Frontal cortex (tissue), 4 donors: ENCODE data around the gene NOTCH2. TPM values are rescaled to one million over a fixed set of nuclear protein-coding genes. Genes with fewer than 3 reads are reported as not detected.

Source experiments
- DNase-seq, 2 donors: peaks; one replicate each; pipeline ENCODE4 v3.0.0; 2012; ENCODE audit warnings: low spot score in 2 of 2
- FAIRE-seq: peaks from 2 replicates; lab custom pipeline; 2012; peaks lifted over from hg19 to GRCh38; lab: Jason Lieb, UNC
- total RNA-seq: library from RNA; depleted of rRNA; stranded (reverse); fragments of >200 nt; gene quantifications from one replicate; pipeline ENCODE4 v1.2.3, GENCODE V29; 2014
- donor health status: control.
- donor health status: control.
- donor health status: control.

The NOTCH2 gene
- total RNA-seq, 1 donor from 2014 or later: 21.2 TPM

GRCh38 chr1:119887427-119887826 lies 182.0 kb downstream of the NOTCH2 start:
- FAIRE-seq: no peak
- no peak for DNase-seq

DNA sequence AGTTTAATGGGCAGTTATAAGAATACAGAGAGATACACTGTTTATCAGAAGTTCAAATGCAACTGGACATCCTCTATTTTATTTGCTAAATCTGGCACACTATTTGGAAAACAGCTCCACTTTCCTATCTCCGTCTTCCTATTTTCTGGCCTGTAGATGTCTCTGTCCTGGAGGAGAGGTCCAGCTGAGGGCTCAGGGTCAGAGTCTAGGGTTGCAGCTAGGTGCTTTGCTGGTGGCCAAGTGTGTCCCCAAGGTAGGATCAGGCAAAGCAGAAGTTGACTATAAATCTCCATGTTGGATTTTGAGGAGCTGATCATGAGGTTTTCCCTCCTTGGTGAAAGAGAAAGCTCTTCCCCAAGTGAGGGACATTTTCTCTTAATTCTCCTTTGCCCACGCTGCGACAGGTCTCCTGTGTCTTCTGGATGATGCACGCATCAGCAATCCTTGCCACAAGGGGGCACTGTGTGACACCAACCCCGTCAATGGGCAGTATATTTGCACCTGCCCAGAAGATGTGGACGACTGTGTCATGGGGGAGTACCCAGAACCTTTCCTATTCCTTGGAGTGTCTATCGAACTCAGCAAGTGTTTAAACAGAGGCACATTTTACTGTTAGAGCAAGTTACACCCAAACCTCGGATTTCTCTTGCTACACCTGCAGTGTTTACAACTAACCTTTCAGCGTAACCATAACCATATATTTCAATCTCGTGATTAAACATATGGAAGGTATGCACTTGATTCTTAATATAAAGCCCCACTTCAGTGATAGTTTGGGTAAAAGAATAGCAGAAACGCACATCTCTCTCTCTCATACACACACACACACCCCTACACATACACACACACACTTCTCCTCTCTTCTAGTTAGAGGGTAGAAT lies 183.3 kb downstream of the NOTCH2 start:
- DNase-seq: no peak
- no peak for FAIRE-seq

DNA sequence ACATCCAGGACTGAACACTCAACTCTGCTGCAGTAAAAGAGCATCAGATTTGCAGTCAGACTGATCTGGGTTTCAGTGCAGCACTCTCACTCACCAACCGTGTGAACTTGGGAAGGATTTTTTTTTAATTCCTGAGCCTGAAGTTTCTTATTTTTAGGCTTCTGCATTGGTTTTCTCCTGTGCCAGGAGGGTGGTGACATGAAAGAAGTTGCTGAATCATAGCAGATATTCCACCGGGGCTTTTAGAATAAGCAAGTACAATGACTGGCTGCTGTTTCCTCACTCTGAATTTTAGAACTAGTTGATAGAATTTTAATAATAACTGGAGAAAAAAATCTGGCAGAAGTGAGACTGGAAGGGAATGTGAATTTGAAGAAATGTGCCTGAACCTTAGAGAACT lies 184.8 kb downstream of the NOTCH2 start:
- no peak for FAIRE-seq
- no peak for DNase-seq

DNA sequence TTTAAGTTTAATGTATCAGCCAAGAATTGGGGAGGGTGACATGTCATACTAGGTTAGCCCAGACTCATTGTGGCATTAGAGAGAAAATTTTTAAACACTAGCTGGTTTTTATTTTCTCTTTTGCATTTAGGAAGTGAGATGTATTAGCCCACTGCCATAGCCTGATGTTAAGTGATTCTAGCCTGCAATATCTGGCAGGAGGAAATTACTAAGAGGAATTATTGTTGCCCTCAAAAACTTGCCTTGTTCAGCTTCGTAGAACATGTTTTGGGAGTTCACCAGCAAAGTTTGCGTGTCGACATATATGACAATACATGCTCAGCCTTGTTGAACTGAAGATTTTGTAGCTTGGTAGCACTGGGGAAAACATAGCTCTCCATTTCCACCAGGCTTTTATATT lies 185.6 kb downstream of the NOTCH2 start:
- DNase-seq (no peak), FAIRE-seq (no peak)

DNA sequence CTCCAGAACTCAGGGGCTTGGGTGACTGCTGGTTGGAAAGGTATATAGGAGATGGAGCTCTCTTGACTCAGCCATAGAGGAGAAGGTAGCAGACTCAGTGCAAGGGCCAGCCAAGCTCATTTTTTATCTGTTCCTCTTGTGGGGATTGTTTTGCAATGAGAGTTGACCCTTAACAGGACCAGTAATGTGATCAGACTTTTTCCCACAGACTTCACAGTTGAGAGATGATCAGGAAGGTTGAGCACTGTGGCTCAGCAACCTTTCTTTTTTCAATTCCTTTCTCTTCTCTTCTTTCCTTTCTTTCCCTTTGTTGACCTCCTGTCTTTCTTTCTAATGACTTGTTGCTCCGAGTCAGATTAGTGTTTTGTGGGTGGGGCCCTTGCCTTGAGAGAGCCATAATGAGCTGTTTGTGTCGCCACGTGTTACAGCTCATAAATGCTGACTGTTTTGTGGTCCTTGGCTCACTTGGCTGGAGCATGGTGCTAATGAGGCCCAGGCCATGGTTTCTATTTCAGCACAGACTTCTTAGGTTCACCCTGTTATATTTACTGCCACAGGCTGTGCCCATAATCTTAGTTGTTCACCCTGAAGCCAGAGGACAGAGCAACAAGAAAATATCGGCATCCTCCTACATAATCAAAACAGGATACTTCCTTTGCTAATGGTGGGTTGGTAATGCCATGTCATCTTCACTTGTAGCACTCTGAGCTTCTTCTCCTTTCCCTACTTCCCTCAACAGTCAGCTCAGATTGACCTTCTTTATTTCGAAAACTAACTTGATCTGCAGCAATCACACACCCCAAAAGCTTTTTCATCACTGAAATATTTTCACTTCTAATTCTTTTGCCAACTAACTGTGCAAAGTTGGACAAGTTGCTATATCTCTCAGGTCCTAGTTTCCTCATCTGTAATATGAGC lies 187.1 kb downstream of the NOTCH2 start:
- FAIRE-seq (no peak), DNase-seq (no peak)

DNA sequence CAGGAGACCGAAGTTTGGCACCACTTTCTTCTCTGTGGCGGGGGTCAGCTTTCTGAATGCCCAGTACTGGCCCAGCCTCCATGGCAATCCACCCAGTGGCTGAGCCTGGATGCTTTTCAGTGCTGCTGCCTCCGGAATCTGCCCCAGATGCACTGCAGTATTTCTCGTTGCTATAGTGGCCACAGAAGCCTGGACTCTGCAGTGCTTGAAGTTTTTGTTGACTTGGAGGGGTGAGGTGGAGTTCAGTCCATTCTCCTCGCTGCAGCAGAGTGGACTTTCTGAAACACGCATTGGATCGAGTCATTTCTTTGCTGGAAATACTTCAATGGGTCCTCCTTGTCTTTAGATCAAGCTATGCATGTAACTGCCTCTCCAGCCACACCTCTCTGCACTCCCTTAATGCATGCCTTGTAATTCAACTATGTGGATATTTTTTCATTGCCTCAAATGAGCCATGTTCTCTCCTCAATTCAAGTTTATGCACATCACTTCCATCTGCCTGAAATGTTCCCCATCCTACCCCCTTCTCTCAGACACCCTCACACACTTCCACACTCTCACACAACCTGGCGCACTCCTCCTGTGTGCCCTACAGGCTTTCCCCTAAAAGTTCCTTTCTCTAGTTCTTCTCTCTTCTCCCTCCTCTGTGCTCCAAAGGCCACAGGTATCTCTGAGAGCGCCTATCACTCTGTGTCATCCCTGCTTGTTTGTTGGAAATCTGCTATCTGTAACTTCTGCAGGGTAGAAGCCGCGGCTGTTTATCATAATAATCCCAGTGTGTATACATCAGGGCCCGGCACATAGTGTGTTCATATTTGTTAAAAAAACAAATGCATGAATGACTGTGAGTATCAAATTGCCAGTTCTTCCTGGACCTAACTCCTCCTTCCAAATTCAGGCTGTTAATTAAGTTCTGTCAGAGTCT lies 189.7 kb downstream of the NOTCH2 start:
- FAIRE-seq (no peak), DNase-seq (no peak)

DNA sequence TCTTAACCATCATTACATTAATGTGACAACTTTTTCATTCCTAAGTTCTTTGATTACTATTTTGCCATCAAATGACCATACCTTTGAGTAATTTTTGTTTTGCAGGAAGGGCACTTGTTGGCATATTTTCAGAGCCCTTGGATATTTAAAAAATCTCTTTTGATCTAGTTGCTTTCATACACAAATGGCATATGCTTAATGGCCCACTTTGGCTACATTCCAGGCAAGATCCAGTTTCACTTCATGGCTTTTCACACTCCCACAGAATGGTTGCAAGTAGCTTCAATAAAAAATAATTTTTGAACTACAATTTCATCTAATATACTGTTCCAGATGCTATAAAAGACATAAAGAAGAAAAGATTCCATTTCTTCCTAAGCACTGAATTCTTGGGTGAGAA lies 191.3 kb downstream of the NOTCH2 start:
- FAIRE-seq (no peak), DNase-seq (no peak)

- no peak for FAIRE-seq
- no peak for DNase-seq
Observed at GRCh38 chr1:119874186-119874585, 195.3 kb downstream of the NOTCH2 start.

DNA sequence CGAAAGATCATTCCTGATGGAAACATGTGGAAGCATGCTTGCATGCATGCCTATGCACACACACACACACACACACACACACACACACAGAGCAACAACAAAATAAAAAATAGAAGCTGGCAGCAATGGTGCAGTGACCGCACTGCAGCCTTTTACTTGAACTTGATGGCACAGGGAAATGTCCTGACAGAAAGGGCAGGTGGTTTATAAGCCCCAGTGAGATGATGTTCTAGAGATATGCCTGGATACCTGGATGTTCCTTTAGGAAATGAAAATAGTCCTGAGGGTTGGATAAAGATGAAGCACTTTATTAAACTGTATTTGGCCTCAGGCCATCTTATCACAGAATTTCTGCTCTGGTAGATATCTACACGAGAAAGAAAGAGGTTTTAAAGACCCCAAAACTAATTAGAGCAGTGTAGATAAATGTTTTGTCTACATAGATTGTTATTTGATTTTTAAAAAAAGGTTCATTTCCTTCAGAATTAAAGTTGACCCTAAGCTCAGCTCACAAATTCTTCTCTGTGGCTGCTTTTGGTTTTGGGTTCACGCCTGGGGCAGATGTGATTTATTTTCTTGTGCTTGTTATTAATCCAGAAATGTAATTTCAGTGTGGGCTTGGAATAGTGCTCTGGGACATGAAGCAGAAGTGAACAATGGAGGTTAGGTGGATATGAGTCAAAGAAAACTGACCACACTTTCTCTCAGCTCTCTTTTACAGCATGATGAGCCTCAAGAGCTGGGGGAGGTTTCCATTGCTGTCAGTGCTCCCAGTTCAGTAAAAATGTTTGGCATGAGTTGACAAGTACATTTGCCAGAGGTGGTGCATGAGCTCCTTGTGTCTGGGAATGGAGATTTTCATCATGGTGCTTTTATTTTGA lies 196.1 kb downstream of the NOTCH2 start:
- no peak for FAIRE-seq
- DNase-seq: no peak

DNA sequence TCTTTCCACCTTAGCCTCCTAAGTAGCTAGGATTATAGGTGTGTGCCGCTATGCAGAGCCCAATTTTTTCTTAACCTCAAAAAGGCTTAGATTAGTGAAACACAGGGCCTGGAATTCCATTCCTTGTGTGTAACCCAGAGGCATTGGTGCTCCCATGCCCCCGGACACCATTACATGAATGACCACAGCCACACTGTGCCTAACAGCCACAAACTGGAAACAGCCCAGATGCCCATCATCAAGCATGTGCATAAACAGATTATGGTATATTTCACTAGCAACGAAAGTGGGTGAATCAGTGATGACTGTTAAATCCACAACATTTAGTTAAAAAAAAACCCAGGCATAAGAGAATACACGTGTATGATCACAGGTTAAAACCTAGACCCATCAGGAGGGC lies 197.6 kb downstream of the NOTCH2 start:
- DNase-seq: no peak
- no peak for FAIRE-seq

DNA sequence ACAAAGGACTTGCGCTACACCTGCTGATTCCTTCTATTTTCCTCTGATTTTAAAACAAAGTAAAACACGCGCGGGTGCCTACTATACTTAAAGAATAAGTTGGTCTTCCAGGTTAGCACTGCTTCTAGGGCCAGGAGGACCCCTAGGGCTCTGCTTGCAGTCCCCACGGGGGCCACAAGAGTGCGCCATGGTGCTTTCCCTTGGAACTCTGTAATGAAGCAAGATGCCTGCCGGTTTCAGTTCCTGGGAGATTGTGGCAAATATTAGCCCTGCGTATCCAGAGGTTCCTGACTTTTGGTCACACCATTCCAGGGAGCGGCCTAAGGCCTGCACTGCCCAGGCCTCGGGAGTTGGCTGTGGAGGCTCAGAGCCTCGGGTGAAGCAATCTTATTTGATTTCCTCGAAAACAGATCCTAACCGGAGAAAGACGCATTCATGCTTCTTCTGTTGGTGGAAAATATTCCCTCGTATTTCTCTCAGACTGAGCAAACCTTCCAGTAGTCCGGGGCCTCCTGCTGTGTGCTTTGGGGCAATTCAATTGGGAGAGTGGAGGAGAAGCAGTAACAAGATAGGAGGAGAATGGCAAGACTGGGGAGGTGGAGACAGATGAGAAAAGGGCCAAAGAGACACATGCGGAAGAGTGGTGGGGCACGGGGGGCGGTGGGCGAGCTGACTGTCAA lies 198.4 kb downstream of the NOTCH2 start:
- FAIRE-seq (no peak), DNase-seq (peak; percentile 32 to 62)

GRCh38 chr1:119869995-119870394 lies 199.5 kb downstream of the NOTCH2 start:
- DNase-seq: no peak
- FAIRE-seq: no peak

DNA sequence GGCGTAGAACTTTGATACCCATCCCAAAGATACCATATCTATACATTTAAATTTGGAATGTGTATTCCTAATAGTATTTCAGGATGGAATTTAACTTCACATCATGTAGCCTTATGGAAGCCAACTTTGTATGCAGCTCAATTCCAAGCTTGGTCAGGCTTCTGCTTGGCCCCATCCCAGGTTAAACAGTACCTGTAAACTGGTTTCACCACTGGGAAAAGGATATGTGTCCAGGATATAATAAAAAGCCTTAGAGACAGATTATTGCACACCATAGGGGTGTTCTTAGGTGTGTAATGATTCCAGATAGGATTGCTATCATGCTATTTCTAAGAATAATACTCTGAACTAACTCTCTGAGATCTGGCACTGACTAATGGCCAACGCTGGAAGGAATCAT lies 201.3 kb downstream of the NOTCH2 start:
- FAIRE-seq: no peak
- no peak for DNase-seq

DNA sequence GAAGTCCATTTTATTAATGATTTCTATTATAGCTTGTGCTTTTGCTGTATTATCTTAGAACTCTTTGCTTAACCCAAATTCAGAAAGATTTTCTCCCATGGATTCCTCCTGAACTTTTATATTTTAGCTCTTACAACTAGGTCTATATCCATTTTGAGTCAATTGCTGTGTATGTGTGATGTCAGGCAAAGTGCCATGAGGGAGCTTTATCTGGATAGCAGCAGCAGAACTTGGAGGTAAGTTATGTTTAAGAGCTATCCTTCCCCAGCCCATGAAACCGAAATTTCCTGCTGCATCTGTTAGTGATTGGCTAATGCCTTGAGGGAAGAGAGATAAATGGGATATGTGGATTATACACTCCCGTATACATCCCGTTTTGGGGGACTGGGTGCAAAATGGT lies 203.0 kb downstream of the NOTCH2 start:
- FAIRE-seq (no peak), DNase-seq (no peak)

GRCh38 chr1:119865627-119866026 lies 203.8 kb downstream of the NOTCH2 start:
- no peak for DNase-seq
- no peak for FAIRE-seq

GRCh38 chr1:119862276-119862675 lies 207.2 kb downstream of the NOTCH2 start:
- FAIRE-seq (no peak), DNase-seq (no peak)
